ENCODE data around the gene SMIM1. TPM values are rescaled to one million over a fixed set of nuclear protein-coding genes. Genes with fewer than 3 reads are reported as not detected.

Gene SMIM1
- total RNA-seq, 1 experiment from 2014 or later, result 2.7 TPM

DNA sequence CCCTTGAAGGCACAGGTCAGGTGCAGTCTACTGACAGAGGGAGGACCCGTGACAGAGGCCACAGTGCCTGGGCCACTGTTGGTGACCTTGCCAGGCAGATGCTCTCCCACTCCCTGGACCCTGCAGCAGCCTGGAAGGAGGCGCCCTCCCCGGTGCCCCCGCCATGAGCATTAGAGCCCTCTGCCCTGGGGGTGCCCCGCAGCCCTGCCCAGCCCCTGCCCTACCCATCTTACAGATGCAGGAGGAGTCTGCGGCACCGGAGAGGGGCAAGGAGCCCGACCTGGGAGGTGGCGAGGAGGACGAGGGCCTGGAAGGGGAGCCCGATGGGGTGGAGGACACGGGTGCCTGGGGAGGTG, 9.7 kb upstream of the SMIM1 start:
- intact Hi-C loops (cut with micrococcal nuclease; ENCODE audit: unreplicated experiment), result no loop called here
- Mint-ChIP-seq H3K36me3 (ENCODE audit: insufficient read depth, unreplicated experiment) (no peaks in the 10 kb centered on the region), H3K27me3 (ENCODE audit: unreplicated experiment) (peaks cover 95% of the 10 kb centered on the region), H3K4me1 (ENCODE audit: low read depth, unreplicated experiment) (no peaks in the 10 kb centered on the region), H3K9me3 (ENCODE audit: low read depth, unreplicated experiment) (peaks cover 4% of the 10 kb centered on the region), H3K27ac (ENCODE audit: unreplicated experiment) (no peak overlapping the region), H3K4me3 (ENCODE audit: low read depth, unreplicated experiment) (no peak overlapping the region)
- CTCF ChIA-PET, result no interaction called here
- TF ChIP-seq, protein P1, sequence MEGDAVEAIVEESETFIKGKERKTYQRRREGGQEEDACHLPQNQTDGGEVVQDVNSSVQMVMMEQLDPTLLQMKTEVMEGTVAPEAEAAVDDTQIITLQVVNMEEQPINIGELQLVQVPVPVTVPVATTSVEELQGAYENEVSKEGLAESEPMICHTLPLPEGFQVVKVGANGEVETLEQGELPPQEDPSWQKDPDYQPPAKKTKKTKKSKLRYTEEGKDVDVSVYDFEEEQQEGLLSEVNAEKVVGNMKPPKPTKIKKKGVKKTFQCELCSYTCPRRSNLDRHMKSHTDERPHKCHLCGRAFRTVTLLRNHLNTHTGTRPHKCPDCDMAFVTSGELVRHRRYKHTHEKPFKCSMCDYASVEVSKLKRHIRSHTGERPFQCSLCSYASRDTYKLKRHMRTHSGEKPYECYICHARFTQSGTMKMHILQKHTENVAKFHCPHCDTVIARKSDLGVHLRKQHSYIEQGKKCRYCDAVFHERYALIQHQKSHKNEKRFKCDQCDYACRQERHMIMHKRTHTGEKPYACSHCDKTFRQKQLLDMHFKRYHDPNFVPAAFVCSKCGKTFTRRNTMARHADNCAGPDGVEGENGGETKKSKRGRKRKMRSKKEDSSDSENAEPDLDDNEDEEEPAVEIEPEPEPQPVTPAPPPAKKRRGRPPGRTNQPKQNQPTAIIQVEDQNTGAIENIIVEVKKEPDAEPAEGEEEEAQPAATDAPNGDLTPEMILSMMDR (IDR thresholded peaks at IDR 0.05; ENCODE audit: unreplicated experiment), result no peak
- no peak for DNase-seq
- BruUV-seq (replicated peaks), result no TSS peak

DNA sequence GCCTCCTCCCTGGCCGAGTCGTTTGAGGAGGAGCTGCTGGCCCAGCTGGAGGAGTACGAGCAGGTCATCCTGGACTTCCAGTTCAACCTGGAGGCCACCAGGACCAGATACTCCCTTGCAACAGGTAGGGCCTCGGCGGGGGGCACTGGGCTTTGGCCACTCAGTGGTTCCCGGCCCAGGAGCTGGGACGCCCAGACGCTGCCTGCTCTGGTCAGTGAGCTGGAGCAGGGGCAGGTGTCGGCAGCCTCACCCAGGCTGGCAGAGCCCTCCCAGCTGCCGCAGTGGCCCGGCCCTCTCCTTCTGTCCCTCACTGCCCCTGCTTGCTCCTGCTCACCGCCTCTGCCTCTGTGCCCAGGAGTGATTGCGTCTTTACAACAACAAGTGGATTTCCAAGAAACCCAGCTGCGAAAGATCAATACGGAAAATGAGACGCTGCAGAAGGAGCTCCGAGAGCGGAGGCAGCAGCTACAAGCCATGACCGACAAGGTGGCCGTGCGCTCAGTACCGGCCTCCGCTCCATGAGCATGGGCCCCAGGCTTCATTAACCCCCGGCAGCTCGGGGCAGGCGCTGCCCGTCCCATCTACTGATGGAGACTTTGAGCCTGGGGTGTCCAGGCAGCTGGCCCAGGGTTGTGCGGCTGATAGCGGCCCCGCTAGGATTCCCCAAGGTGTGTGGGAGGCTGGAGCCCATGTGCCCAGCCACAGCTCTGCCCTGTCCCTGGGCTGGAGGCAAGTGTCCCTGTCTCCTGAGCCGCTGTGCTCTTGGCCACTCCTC, 9.0 kb upstream of the SMIM1 start:
- H3K27me3 Mint-ChIP-seq (ENCODE audit: unreplicated experiment), result peaks cover 89% of the 10 kb centered on the region
- peaks cover 4% of the 10 kb centered on the region for H3K9me3 Mint-ChIP-seq (ENCODE audit: low read depth, unreplicated experiment)
- CTCF ChIA-PET, result no interaction called here
- DNase-seq, result no peak
- no TSS peak for BruUV-seq (replicated peaks)
- TF ChIP-seq, protein P1 (IDR thresholded peaks at IDR 0.05; ENCODE audit: unreplicated experiment), result no peak
- H3K4me3 Mint-ChIP-seq (ENCODE audit: low read depth, unreplicated experiment), result no peak overlapping the region
- H3K27ac Mint-ChIP-seq (ENCODE audit: unreplicated experiment), result no peak overlapping the region
- H3K36me3 Mint-ChIP-seq (ENCODE audit: insufficient read depth, unreplicated experiment), result no peaks in the 10 kb centered on the region
- intact Hi-C loops (cut with micrococcal nuclease; ENCODE audit: unreplicated experiment), result no loop called here
- H3K4me1 Mint-ChIP-seq (ENCODE audit: low read depth, unreplicated experiment), result no peaks in the 10 kb centered on the region

DNA sequence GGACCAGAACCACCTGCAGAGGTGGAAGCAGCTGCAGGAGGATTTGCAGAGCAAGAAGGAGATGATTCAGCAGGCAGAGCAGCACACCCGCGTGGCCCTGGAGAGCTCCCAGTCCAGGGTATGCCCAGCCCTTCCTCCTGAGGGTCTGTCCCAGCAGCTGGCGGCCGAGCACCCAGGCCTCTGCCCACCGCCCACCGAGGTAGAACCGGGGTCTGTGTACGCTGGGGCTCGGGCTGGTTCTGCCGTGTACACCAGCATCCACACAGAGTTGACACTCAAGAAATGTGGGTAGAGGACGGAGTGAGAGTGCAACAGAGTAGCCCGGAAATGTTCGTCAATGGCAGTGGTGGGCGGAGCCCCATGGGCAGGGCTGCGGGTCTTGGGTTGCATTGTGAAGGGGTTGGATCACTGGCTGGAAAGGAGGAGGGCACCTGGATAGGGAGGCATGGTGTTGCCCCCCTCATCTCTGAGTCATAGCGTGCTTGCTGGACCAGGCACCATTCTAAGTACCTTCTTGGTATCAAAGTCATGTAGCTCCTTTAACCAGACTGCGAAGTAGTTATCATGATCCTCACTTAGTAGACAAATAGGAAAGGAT, 5.1 kb upstream of the SMIM1 start:
- intact Hi-C loops (cut with micrococcal nuclease; ENCODE audit: unreplicated experiment), result no loop called here
- no peaks in the 10 kb centered on the region for H3K36me3 Mint-ChIP-seq (ENCODE audit: insufficient read depth, unreplicated experiment)
- CTCF ChIA-PET, result no interaction called here

DNA sequence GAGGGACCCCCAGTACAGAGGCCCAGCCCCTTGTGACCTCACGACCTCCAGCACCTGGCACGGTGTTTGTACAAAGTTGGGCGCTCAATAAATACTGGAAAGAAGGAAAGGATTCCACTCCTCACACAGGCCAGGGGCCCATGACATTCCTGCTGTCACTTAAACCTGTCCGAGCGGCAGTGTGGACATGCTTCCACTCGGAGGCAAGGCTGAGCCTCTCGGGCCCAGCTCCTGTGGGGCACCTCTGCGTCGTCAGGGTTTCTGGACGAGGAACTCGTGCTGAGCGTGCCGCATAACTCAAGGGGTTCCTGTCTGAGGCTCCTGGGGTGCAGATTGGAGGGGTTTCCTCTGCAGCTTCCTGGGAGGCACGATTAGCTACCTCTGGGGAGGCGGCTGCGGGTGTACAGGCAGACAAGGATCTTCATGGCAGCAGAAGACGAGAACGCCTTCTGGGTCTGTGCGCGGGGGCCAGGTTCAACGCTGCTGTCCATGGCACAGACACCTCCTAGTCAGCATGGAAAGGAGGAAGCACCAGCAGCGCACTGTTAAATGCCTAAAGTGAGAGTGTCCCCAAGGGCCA, 3.6 kb upstream of the SMIM1 start:
- CTCF ChIA-PET, result no interaction called here
- H3K27ac Mint-ChIP-seq (ENCODE audit: unreplicated experiment), result no peak overlapping the region
- no peaks in the 10 kb centered on the region for H3K36me3 Mint-ChIP-seq (ENCODE audit: insufficient read depth, unreplicated experiment)
- no peak for DNase-seq
- H3K4me1 Mint-ChIP-seq (ENCODE audit: low read depth, unreplicated experiment), result no peaks in the 10 kb centered on the region
- intact Hi-C loops (cut with micrococcal nuclease; ENCODE audit: unreplicated experiment), result no loop called here
- H3K9me3 Mint-ChIP-seq (ENCODE audit: low read depth, unreplicated experiment), result no peaks in the 10 kb centered on the region
- BruUV-seq (replicated peaks), result no TSS peak
- H3K27me3 Mint-ChIP-seq (ENCODE audit: unreplicated experiment), result peaks cover 38% of the 10 kb centered on the region
- TF ChIP-seq, protein P1 (IDR thresholded peaks at IDR 0.05; ENCODE audit: unreplicated experiment), result no peak
- no peak overlapping the region for H3K4me3 Mint-ChIP-seq (ENCODE audit: low read depth, unreplicated experiment)

More for the DNA sequence above, 5.1 kb upstream of the SMIM1 start:
- peaks cover 52% of the 10 kb centered on the region for H3K27me3 Mint-ChIP-seq (ENCODE audit: unreplicated experiment)
- no peak overlapping the region for H3K4me3 Mint-ChIP-seq (ENCODE audit: low read depth, unreplicated experiment)
- no peak overlapping the region for H3K27ac Mint-ChIP-seq (ENCODE audit: unreplicated experiment)
- no peaks in the 10 kb centered on the region for H3K4me1 Mint-ChIP-seq (ENCODE audit: low read depth, unreplicated experiment)
- H3K9me3 Mint-ChIP-seq (ENCODE audit: low read depth, unreplicated experiment), result no peaks in the 10 kb centered on the region
- no TSS peak for BruUV-seq (replicated peaks)
- TF ChIP-seq, protein P1 (IDR thresholded peaks at IDR 0.05; ENCODE audit: unreplicated experiment), result no peak
- DNase-seq, result no peak
